Right hindlimb (tissue), 1 donor: Measurements from ENCODE around the gene MEIOSIN.
"Not testable (repeated sequence)": the region's sequence is repeated elsewhere in the genome, so short reads cannot be mapped to it uniquely, and the experiment has no call there.

Experiments
- DNase-seq: peaks from one replicate; pipeline ENCODE4 v3.0.0-alpha.2; 2018

MEIOSIN gene

GRCh38 chr19:45780448-45781213 lies 47.4 kb downstream of the MEIOSIN start:
- DNase-seq: no peak

GRCh38 chr19:45781214-45782161 lies 48.2 kb downstream of the MEIOSIN start:
- DNase-seq: peak; percentile 82

- DNase-seq: peak; percentile 68
These were observed 49.0 kb downstream of the MEIOSIN start, which contains the start of gene DMPK for GRCh38 chr19:45782162-45782691. DMPK (minus strand) TSS chr19:45782490; CDS start chr19:45782352, 138 bp downstream.

- peak; percentile 80 for DNase-seq
These were observed 49.9 kb downstream of the MEIOSIN start for GRCh38 chr19:45782820-45783785.

- DNase-seq: no peak
These were observed 50.9 kb downstream of the MEIOSIN start for GRCh38 chr19:45784096-45784495.

GRCh38 chr19:45785097-45785496 lies 51.9 kb downstream of the MEIOSIN start:
- DNase-seq: peak; percentile 19

GRCh38 chr19:45785781-45786532 lies 52.7 kb downstream of the MEIOSIN start:
- no peak for DNase-seq

GRCh38 chr19:45786533-45786894 lies 53.3 kb downstream of the MEIOSIN start:
- DNase-seq: no peak

- DNase-seq: no peak
These were observed 56.0 kb downstream of the MEIOSIN start for GRCh38 chr19:45789035-45789786.

- DNase-seq: no peak
These were observed 57.7 kb downstream of the MEIOSIN start for GRCh38 chr19:45790942-45791341.

GRCh38 chr19:45791744-45792469 lies 58.7 kb downstream of the MEIOSIN start:
- no peak for DNase-seq

- DNase-seq: peak; percentile 100
These were observed 59.4 kb downstream of the MEIOSIN start, which contains the start of gene DMWD for GRCh38 chr19:45792470-45793177. DMWD (minus strand) TSS chr19:45792845; CDS start chr19:45792756, 89 bp downstream.

GRCh38 chr19:45793178-45793564 lies 59.9 kb downstream of the MEIOSIN start:
- no peak for DNase-seq

GRCh38 chr19:45793876-45794275 lies 60.6 kb downstream of the MEIOSIN start:
- DNase-seq: no peak

GRCh38 chr19:45794627-45795026 lies 61.4 kb downstream of the MEIOSIN start:
- DNase-seq: no peak

GRCh38 chr19:45798995-45799517 lies 65.8 kb downstream of the MEIOSIN start:
- peak; percentile 76 for DNase-seq

GRCh38 chr19:45799541-45799940 lies 66.3 kb downstream of the MEIOSIN start:
- DNase-seq: not testable (repeated sequence)

- DNase-seq: no peak
These were observed 66.9 kb downstream of the MEIOSIN start for GRCh38 chr19:45800070-45800553.
